Liver (tissue), 3 donors: ENCODE results near the gene FOLR1.

Experiments used
- CTCF ChIP-seq: fragments of 150-350 bp; IDR thresholded peaks from 2 replicates; pipeline ENCODE4 v1.5.1; 2017; ENCODE audit warnings: improper control_type of control experiment, low read depth, low read length; ENCODE audit not compliant: missing input control
- EGR1 ChIP-seq, 2 donors: IDR thresholded peaks; 2 replicates each; pipeline ENCODE4 v1.6.1; 2016 to 2018; ENCODE audit warnings: antibody characterized with exemption in 2 of 2, low read depth in 2 of 2
- FOXA2 ChIP-seq: IDR thresholded peaks from 2 replicates; pipeline ENCODE4 v1.6.1; 2016; ENCODE audit warnings: antibody characterized with exemption
- GABPA ChIP-seq, 2 donors: IDR thresholded peaks in 1 of 2; conservative IDR thresholded peaks in 1 of 2; 2 replicates each; pipeline ENCODE4 v1.6.1; 2016; ENCODE audit warnings: antibody characterized with exemption in 2 of 2, mild to moderate bottlenecking in 1 of 2, moderate library complexity in 1 of 2
- HNF4A ChIP-seq, 2 donors: conservative IDR thresholded peaks; 2 replicates each; pipeline ENCODE4 v1.6.1; 2016; ENCODE audit warnings: antibody characterized with exemption in 2 of 2, mild to moderate bottlenecking in 2 of 2
- JUND ChIP-seq, 2 donors: IDR thresholded peaks; 2 replicates each; pipeline ENCODE4 v1.6.1; 2016; ENCODE audit warnings: antibody characterized with exemption in 2 of 2
- MAX ChIP-seq: IDR thresholded peaks from 2 replicates; pipeline ENCODE4 v1.6.1; 2016; ENCODE audit warnings: antibody characterized with exemption
- RAD21 ChIP-seq, 2 donors: IDR thresholded peaks; 2 replicates each; pipeline ENCODE4 v1.6.1; 2016; ENCODE audit warnings: antibody characterized with exemption in 2 of 2, mild to moderate bottlenecking in 2 of 2
- REST ChIP-seq: IDR thresholded peaks from 2 replicates; pipeline ENCODE4 v1.6.1; 2016; ENCODE audit warnings: antibody characterized with exemption, mild to moderate bottlenecking
- RXRA ChIP-seq, 2 donors: IDR thresholded peaks; 2 replicates each; pipeline ENCODE4 v1.6.1; 2017 to 2018; ENCODE audit warnings: antibody characterized with exemption in 2 of 2, mild to moderate bottlenecking in 1 of 2
- SP1 ChIP-seq: IDR thresholded peaks from 2 replicates; pipeline ENCODE4 v1.6.1; 2018; ENCODE audit warnings: antibody characterized with exemption, mild to moderate bottlenecking
- TAF1 ChIP-seq: conservative IDR thresholded peaks from 2 replicates; pipeline ENCODE4 v1.6.1; 2016; ENCODE audit warnings: antibody characterized with exemption, mild to moderate bottlenecking
- YY1 ChIP-seq: IDR thresholded peaks from 2 replicates; pipeline ENCODE4 v1.6.1; 2016; ENCODE audit warnings: antibody characterized with exemption, mild to moderate bottlenecking
- donor health status: healthy.
- donor health status: healthy.

GRCh38 chr11:72245263-72245816 is 53.4 kb downstream of the FOLR1 start:
- TF ChIP-seq CTCF (no peak), SP1 (no peak), TAF1 (no peak), FOXA2 (no peak), REST (no peak), JUND (IDR thresholded peaks at IDR 0.05) (no peak), MAX (no peak), RAD21 (IDR thresholded peaks at IDR 0.05) (no peak), GABPA (IDR thresholded peaks at IDR 0.05 in 1 of 2, conservative IDR thresholded peaks at IDR 0.05 in 1 of 2) (no peak), YY1 (no peak), HNF4A (conservative IDR thresholded peaks at IDR 0.05) (no peak), RXRA (IDR thresholded peaks at IDR 0.05) (no peak), EGR1 (IDR thresholded peaks at IDR 0.05; ENCODE audit: low read depth in 2 of 2) (no peak)
